Stimulated activated CD8-positive, alpha-beta memory T cell treated with anti-CD3 and anti-CD28 coated beads, Interleukin-4, amount 100 ng/mL, for 1 hour (primary cell): ENCODE measurements around the gene DAP3.
"Not testable (repeated sequence)": the region's sequence is repeated elsewhere in the genome, so short reads cannot be mapped to it uniquely, and the experiment has no call there.

Experiments
- DNase-seq, 2 donors: peaks; one replicate each; pipeline ENCODE4 v3.0.0-alpha.2; 2020; ENCODE audit warnings: low read depth in 2 of 2, low spot score in 1 of 2

The DAP3 gene

DNA sequence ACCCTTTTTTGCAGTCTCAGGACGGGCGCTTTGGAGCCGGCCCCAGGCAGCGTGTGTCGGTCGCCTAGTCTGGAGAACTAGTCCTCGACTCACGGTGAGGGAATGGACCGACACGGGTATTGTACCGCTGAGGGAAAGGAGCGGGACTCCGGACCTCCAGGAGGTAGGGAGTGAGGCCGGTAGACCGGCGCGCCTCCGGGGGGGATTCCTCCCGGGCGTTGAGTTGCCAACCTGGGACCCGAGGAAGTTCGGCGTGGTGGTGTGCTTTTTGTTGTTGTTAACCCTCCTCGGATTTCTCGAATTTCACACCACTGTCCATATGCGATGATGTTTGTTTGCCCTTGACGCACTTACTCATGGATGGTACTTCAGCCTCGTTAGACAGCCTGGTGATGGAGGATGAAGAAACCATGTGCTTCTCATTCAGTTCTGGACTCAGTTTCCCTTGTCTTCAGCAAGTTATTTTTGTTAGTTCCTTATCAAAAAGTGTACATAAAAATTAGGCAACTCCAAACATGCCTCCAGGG is at the start of gene DAP3:
DAP3 (plus strand) TSS at position 11 of the 527 bp plus-strand sequence. CDS start 20,689 bp downstream, outside the sequence.
- DNase-seq: not testable (repeated sequence)

- DNase-seq: no peak
These were observed 48.5 kb upstream of the DAP3 start for GRCh38 chr1:155640367-155640766.

DNA sequence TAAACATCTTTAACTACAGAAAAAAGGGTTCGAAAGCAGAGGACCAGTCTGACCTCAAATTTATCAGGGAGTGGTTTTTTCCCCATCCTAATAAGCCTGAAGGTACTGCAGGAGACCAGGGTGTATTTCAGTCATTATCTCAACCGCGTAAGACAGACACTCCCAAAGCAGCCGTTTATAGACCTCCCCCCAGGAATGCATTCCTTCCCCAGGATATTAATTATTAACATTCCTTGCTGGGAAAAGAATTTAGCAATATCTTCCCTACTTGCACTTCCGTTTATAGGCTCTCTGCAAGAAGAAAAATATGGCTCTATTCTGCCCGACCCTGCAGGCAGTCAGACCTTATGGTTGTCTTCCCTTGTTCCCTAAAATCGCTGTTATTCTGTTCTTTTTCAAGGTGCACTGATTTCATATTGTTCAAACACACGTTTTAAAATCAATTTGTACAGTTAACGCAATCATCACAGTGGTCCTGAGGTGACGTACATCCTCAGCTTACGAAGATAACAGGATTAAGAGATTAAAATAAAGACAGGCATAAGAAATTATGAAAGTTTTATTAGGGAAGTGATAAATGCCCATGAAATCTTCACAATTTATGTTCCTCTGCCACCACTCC is 46.2 kb upstream of the DAP3 start:
- DNase-seq: not testable (repeated sequence)

DNA sequence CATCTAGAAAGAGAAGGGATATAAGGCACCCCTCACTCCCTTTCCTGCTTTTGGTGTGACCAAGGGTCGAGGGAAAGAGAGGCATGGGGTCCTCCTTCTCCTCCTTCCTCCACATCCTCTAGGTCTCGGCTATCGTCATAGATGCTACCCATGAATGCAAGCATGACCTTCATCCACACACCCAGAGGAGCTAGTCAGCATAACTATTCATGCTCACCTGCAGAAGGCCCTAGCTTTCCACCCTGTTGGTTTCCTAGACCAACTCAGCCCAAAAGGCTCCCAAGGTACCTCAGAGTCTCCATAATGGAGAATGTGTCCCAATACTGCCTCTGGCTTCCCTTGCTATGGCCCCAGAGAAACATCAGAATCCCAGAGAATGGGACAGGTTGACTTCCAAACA is 45.7 kb upstream of the DAP3 start:
- DNase-seq: no peak

DNA sequence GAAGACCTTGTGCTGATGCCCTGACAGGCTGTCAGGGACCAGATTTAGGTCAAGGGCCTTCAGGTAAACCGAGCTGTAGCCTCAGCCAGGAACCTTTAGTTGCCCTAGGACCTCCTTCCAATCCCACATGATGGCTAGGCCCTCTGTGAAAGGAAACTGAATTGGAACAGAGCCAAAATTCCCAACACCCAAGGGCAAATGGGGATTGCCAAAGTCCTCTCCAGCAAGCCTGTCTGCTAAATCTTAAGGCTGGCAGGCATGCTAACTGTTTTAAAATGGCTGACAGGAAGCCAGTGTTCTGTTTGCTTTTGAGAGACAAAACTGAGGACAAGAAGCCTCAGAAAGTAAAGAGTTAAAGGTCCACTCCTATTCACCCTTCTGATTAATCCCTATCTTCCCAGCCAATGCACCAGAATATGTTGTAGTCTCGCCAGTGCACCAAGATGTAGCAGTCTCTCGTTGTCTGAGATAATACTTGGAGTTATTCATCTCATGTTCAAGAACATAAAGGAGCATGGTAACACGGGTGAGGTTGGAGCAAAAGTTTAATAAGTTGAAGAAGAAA is 43.8 kb upstream of the DAP3 start:
- no peak for DNase-seq

DNA sequence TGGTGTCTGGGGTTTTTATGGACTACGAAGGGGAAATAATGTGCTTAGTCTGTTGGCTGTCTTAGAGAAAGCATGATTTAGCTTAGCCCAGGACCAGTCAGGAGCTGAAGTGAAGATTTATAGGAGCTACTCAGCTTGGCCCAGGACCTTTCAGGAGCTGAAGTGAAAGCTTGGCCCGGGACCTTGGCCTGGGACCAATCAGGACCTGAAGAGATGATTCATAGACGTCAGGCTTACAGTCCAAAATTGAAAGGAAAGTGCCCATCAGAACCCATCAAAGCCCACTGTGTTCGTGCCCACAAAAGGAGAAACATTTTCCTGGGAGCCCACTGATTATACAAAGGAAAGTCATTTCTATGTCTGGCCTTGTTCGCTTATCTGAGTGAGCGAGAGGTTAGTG is 43.2 kb upstream of the DAP3 start:
- DNase-seq: no peak

GRCh38 chr1:155646307-155646706 is 42.6 kb upstream of the DAP3 start:
- DNase-seq: no peak

GRCh38 chr1:155648207-155649147 is 40.4 kb upstream of the DAP3 start:
- DNase-seq: no peak

DNA sequence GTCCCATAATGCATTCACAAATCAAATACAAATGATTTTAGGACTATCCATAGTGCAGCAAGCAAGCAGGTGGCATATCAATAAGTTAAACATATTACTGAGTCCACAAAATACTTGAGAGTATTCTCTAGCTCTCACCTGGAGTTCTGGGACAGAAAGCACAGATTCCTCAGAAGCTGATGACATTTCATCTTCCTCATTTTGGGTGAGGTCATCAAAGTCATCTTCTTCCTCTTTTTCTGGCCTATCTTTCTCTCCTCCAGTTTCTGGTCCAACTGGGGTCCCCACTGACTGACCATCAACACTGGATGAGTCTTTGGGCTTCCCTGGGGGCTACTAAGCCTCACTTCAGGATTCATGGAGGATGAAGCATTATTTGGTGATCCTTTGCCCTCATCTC is 39.2 kb upstream of the DAP3 start:
- DNase-seq: no peak

- DNase-seq: no peak
These were observed 38.6 kb upstream of the DAP3 start for GRCh38 chr1:155650231-155650757.

DNA sequence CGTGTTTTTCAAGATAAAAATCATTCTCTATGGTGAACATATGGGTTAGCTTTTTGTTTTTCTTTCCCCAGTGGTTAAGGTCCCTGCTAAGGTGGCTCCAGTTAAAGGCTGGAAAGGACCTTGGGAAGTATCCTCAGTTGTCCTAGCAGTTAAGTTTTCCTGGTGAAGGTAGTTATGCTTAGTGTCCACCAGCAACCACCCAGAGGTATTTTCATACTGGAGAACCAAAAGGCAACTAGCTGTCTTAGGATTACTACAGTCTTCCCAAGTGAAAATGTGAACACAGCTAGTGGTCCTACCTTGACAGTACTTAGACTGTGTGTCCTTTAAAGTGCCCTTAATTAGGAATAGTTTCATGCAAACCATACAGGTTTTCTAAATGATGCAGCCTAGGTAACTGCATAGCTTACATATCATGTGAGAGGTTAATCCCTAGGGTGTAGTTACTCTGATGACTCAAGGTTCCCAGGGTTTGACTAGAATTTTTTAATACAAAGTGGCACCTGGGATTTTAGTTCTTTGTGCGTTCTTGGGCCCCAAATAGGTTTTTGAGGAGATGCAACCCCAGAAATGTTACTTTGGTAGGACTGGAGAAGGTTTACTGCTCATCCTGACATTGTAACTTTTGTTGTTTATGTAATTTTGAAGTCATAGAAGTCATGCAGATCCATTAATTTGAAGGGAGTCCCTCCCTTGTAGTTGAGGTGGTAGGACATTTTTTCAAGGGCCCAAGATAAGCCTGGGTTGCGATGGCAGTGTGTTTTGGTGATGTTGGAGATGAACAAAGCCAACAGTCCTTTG is 36.8 kb upstream of the DAP3 start:
- no peak for DNase-seq

- no peak for DNase-seq
These were observed 35.9 kb upstream of the DAP3 start for GRCh38 chr1:155652951-155653350.

GRCh38 chr1:155657463-155657862 is 31.4 kb upstream of the DAP3 start:
- DNase-seq: no peak

DNA sequence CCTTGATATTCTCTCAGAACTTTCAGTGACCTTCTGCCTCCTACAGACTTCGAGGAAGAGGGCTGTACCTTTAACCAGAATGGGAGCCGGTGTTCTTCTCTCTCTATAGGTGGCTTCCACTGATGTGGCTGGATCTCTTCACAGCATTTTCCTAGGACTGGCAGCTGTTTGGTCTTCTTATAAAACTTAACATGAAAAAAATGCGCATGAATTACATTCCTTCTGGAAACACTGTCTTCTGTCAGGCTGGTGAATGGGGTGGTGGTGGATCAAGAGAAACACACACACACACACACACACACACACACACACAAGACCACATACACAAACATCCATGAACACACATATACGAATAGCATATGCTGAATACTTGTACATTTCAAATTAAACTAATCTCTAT is 27.7 kb upstream of the DAP3 start:
- not testable (repeated sequence) for DNase-seq

- no peak for DNase-seq
These were observed 19.4 kb upstream of the DAP3 start for GRCh38 chr1:155669233-155670162.

- no peak for DNase-seq
These were observed 17.1 kb upstream of the DAP3 start for GRCh38 chr1:155671750-155672149.

DNA sequence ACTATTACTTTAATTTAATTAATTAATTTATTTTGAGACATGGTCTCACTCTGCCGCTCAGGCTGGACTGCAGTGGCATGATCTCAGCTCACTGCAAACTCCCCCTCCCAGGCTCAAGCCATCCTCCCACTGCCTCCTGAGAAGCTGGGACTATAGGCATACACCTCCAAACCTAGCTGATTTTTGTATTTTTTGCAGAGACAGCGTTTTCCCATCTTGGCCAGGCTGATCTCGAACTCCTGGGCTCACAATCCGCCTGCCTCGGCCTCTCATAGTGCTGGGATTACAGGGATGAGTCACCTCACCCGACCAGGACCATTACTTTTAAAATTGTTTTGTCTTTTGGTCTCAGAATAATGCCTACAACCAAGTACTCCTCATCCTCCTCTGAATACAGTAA is 15.9 kb upstream of the DAP3 start:
- DNase-seq: no peak

DNA sequence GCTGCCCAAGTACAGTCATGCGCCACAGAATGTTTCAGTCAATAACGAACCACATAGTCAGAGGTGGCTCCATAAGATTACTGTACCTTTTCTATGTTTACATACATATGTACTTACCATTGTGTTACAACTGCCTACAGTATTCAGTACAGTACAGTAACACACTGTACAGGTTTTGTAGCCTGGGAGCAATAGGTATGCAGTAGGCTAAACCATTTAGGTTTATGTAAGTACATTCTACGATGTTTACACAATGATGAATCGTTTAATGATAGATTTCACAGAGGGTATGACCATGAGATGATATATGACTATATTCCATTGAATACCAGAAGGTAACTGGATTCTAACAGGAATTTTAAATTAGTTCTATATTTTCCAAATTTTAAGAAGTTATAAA is 10.9 kb upstream of the DAP3 start:
- DNase-seq: no peak

- not testable (repeated sequence) for DNase-seq
These were observed 9.9 kb upstream of the DAP3 start for GRCh38 chr1:155678992-155679391.

DNA sequence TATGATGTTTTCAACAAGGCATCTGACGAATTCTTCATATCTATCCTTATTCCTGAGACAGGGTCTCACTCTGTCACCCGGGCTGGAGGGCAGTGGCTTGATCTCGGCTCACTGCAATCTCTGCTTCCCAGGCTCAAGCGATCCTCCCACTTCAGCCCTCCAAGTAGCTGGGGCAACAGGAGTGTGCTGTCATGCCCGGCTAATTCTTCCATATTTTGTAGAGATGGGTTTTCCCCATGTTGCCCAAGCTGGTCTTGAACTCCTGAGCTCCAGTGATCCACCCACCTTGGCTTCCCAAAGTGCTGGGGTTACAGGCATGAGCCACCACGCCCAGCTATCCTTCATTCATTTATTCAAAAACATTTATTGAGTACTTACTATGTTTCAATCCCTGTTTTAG is 8.4 kb upstream of the DAP3 start:
- DNase-seq: no peak
